HepG2 (cell line): Measurements from ENCODE around the gene RABIF. TPM values are rescaled to one million over a fixed set of nuclear protein-coding genes. Genes with fewer than 3 reads are reported as not detected.
A peak's percentile ranks its signal among the peaks of the same experiment; 100 is the strongest.

ENCODE experiments used
- CREB3 ChIP-seq: sonication (generic); formaldehyde crosslinking; IDR thresholded peaks from 2 replicates; pipeline ENCODE4 v1.5.0; 2020; ENCODE audit warnings: missing genetic modification reagents
- PHF8 ChIP-seq: sonication (generic); formaldehyde crosslinking; IDR thresholded peaks from 2 replicates; pipeline ENCODE4 v1.5.0; 2020; ENCODE audit warnings: missing genetic modification reagents
- TAF15 ChIP-seq: fragments of 200-400 bp; formaldehyde crosslinking; IDR thresholded peaks from one replicate; pipeline ENCODE4 v1.6.1; 2018; ENCODE audit warnings: mild to moderate bottlenecking, low read depth, low read length; ENCODE audit not compliant: poor library complexity, severe bottlenecking
- ZNF263 ChIP-seq: sonication (generic); formaldehyde crosslinking; IDR thresholded peaks from 2 replicates; pipeline ENCODE4 v1.4.0; 2020; ENCODE audit warnings: missing genetic modification reagents
- ZNF703 ChIP-seq: sonication (generic); formaldehyde crosslinking; IDR thresholded peaks from 2 replicates; pipeline ENCODE4 v1.5.1; 2020; ENCODE audit warnings: missing genetic modification reagents, mild to moderate bottlenecking, moderate library complexity, borderline replicate concordance
- ZNF83 ChIP-seq: sonication (generic); formaldehyde crosslinking; IDR thresholded peaks from 2 replicates; pipeline ENCODE4 v1.4.0; 2020; ENCODE audit warnings: missing genetic modification reagents, mild to moderate bottlenecking, borderline replicate concordance
- polyA plus RNA-seq, 8 experiments: library from polyadenylated mRNA; depleted of rRNA in 3 of 8; stranded (reverse) in 7 of 8; unstranded in 1 of 8; fragments of >200 nt; fragmentation: Illumina TruSeq in 4 of 8; extraction: Trizol in 4 of 8; gene quantifications; 2 replicates each; pipeline versions ENCODE4 v1.2.1 to v1.2.3, GENCODE V29; 2011 to 2016; ENCODE audit warnings: low read depth in 4 of 8, missing spikeins in 1 of 8, mixed read lengths in 1 of 8; ENCODE audit not compliant: insufficient read depth in 1 of 8
- total RNA-seq, 5 experiments: library from RNA; depleted of rRNA; stranded (reverse); fragments of >200 nt; fragmentation: Illumina TruSeq; extraction: Trizol; gene quantifications; 2 replicates each; pipeline ENCODE4 v1.2.3, GENCODE V29; 2016; ENCODE audit warnings: low read depth in 1 of 5
- TF ChIP-seq, protein P1 (sequence below): sonication (generic); formaldehyde crosslinking; IDR thresholded peaks from 2 replicates; pipeline ENCODE4 v1.4.0; 2020; ENCODE audit warnings: mild to moderate bottlenecking, missing genetic modification reagents
- TF ChIP-seq, protein P2 (sequence below): sonication (generic); formaldehyde crosslinking; IDR thresholded peaks from 2 replicates; pipeline ENCODE4 v1.8.1; 2023; ENCODE audit warnings: missing genetic modification reagents, inconsistent platforms, borderline replicate concordance

The RABIF gene
- total and polyA plus RNA-seq, 2 of the 13 experiments (the other 11 are each of a cell fraction or from before 2014, with no cell fraction given) = 7.6 to 8.3 TPM

GRCh38 chr1:202926581-202927491 is 37.9 kb upstream of the RABIF start, which contains the start of gene KLHL12 (continued):
- TF ChIP-seq, protein P1, sequence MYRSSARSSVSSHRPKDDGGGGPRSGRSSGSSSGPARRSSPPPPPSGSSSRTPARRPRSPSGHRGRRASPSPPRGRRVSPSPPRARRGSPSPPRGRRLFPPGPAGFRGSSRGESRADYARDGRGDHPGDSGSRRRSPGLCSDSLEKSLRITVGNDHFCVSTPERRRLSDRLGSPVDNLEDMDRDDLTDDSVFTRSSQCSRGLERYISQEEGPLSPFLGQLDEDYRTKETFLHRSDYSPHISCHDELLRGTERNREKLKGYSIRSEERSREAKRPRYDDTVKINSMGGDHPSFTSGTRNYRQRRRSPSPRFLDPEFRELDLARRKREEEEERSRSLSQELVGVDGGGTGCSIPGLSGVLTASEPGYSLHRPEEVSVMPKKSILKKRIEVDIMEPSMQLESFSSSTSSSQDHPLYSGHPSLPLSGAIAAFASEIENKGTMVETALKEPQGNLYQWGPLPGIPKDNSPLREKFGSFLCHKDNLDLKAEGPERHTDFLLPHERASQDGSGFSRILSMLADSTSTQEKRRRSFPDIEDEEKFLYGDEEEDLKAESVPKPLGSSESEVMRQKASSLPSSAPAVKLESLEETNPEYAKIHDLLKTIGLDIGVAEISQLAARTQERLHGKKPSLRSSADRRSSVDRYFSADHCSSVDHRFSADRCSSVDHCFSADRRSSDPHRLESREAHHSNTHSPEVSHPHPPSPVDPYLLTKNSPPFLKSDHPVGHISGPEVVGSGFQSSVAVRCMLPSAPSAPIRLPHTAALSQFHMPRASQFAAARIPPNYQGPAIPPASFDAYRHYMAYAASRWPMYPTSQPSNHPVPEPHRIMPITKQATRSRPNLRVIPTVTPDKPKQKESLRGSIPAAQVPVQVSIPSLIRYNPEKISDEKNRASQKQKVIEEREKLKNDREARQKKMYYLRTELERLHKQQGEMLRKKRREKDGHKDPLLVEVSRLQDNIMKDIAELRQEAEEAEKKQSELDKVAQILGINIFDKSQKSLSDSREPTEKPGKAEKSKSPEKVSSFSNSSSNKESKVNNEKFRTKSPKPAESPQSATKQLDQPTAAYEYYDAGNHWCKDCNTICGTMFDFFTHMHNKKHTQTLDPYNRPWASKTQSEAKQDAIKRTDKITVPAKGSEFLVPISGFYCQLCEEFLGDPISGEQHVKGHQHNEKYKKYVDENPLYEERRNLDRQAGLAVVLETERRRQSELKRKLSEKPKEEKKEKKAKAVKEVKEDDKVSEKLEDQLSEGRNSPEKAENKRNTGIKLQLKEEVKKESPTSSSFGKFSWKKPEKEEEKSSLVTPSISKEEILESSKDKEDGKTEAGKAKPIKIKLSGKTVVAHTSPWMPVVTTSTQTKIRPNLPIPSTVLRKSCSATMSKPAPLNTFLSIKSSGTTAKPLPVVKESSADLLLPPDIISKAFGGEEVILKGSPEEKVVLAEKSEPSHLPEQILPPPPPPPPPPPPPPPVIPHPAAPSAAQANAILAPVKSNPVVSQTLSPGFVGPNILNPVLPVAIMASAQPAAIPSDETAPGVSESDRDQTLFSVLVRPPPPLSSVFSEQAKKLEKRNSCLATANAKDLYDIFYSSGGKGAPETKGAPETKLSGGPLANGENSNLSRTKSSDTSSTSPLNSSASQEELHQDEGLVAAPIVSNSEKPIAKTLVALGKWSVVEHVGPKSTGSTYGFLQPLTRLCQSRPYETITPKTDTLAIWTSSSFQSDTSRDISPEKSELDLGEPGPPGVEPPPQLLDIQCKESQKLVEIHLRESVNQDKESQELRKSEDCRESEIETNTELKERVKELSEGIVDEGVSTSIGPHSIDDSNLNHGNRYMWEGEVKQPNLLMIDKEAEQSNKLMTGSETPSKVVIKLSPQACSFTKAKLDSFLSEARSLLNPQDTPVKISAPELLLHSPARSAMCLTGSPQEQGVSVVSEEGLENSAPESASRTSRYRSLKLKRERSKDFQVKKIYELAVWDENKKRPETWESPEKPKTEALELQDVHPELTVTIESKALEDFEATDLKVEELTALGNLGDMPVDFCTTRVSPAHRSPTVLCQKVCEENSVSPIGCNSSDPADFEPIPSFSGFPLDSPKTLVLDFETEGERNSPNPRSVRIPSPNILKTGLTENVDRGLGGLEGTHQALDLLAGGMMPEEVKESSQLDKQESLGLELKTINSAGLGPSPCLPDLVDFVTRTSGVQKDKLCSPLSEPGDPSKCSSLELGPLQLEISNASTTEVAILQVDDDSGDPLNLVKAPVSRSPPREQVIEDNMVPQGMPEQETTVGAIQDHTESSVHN (CRISPR knock-in tag) = no peak
- TF ChIP-seq CREB3 (CRISPR knock-in tag) = no peak
- TF ChIP-seq, protein P2, sequence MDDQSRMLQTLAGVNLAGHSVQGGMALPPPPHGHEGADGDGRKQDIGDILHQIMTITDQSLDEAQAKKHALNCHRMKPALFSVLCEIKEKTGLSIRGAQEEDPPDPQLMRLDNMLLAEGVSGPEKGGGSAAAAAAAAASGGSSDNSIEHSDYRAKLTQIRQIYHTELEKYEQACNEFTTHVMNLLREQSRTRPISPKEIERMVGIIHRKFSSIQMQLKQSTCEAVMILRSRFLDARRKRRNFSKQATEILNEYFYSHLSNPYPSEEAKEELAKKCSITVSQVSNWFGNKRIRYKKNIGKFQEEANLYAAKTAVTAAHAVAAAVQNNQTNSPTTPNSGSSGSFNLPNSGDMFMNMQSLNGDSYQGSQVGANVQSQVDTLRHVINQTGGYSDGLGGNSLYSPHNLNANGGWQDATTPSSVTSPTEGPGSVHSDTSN (CRISPR knock-in tag) = no peak
- no peak for TF ChIP-seq ZNF83
- no peak; the same call in 1 of the 2 replicates for TF ChIP-seq ZNF703
- peak; percentile 96 for TF ChIP-seq PHF8 (CRISPR knock-in tag)
- TF ChIP-seq ZNF263 (CRISPR knock-in tag) = peak; percentile 83; the same call in 1 of the 2 replicates
- TF ChIP-seq TAF15 = peak; percentile 87
